Lung (tissue), 12 donors: ENCODE results near the gene ZDHHC22. TPM values are rescaled to one million over a fixed set of nuclear protein-coding genes. Genes with fewer than 3 reads are reported as not detected.

ENCODE experiments used
- ATAC-seq: fragments of 200-7000 bp; cut with Tn5 transposase; one replicate; pipeline ENCODE4 v1.9.1; 2020; ENCODE audit warnings: moderate number of reproducible peaks; ENCODE audit not compliant: insufficient read depth, low FRiP score
- DNase-seq, 3 donors: peaks; one replicate each; pipeline ENCODE4 v3.0.0-alpha.2; 2013 to 2017
- H3K27ac ChIP-seq, 2 donors: one replicate each; pipeline ENCODE4 v1.5.1; 2013; ENCODE audit warnings: mild to moderate bottlenecking in 2 of 2, moderate library complexity in 2 of 2, control low read depth in 1 of 2, inconsistent platforms in 1 of 2, low read depth in 1 of 2, low read length in 1 of 2
- H3K27me3 ChIP-seq, 3 donors: one replicate each; pipeline ENCODE4 v1.5.1; 2013; ENCODE audit warnings: low read length in 2 of 3; ENCODE audit not compliant: control insufficient read depth in 3 of 3, insufficient read depth in 3 of 3
- H3K36me3 ChIP-seq, 4 donors: one replicate each; pipeline ENCODE4 v1.5.1; 2013; ENCODE audit warnings: low read length in 4 of 4, mild to moderate bottlenecking in 1 of 4, moderate library complexity in 1 of 4; ENCODE audit not compliant: control insufficient read depth in 4 of 4, insufficient read depth in 4 of 4
- H3K4me1 ChIP-seq, 5 donors: one replicate each; pipeline ENCODE4 v1.5.1; 2013; ENCODE audit warnings: low read length in 5 of 5, mild to moderate bottlenecking in 2 of 5, moderate library complexity in 1 of 5; ENCODE audit not compliant: control insufficient read depth in 5 of 5, insufficient read depth in 5 of 5
- H3K4me3 ChIP-seq: one replicate; pipeline ENCODE4 v1.5.1; 2013; ENCODE audit warnings: mild to moderate bottlenecking, control low read depth, moderate library complexity
- H3K9ac ChIP-seq, 2 donors: one replicate each; pipeline ENCODE4 v1.5.1; 2013; ENCODE audit warnings: low read length in 2 of 2, control low read depth in 1 of 2; ENCODE audit not compliant: insufficient read depth in 1 of 2
- H3K9me3 ChIP-seq, 4 donors: one replicate each; pipeline ENCODE4 v1.5.1; 2013; ENCODE audit warnings: low read length in 3 of 4, mild to moderate bottlenecking in 1 of 4, moderate library complexity in 1 of 4; ENCODE audit not compliant: control insufficient read depth in 4 of 4, insufficient read depth in 3 of 4
- CTCF ChIP-seq: IDR thresholded peaks from 2 replicates; pipeline ENCODE4 v1.5.1; 2012; ENCODE audit warnings: mild to moderate bottlenecking; ENCODE audit errors: control extremely low read depth, extremely low read depth
- WGBS, 2 donors: extraction: QIAGEN DNeasy Blood & Tissue Kit; methylation state at CpG; one replicate each; pipeline ENCODE4 v1.1.7; 2013; 5-methylcytosine and 5-hydroxymethylcytosine counted together
- polyA plus RNA-seq, 2 donors: library from polyadenylated mRNA; stranded (reverse); fragments of 200-250 nt; gene quantifications; one replicate each; pipeline ENCODE4 v1.2.1, GENCODE V29; 2013
- total RNA-seq, 2 donors: library from RNA; depleted of rRNA in 1 of 2; stranded (reverse); fragments of >200 nt in 1 of 2; gene quantifications; one replicate each; pipeline ENCODE4 v1.2.1, GENCODE V29; 2014 to 2021
- donor health status: control.
- donor health status: control.
- donor health status: Bipolar disorder and iron deficiency.
- donor health status: healthy.
- donor health status: DM: yes; HTN: yes; CAD: no.

The ZDHHC22 gene
- total and polyA plus RNA-seq, 4 donors: 0.02 TPM; not detected in 3

- H3K9ac ChIP-seq: no peak overlapping the region
- H3K27me3 ChIP-seq: no peaks in the 10 kb centered on the region
- no peak overlapping the region for H3K4me3 ChIP-seq
- peak in 1 of 3 donors; percentile 35 for DNase-seq
- peaks cover 4 to 27% (median 11%) of the 10 kb centered on the region in 5 donors for H3K4me1 ChIP-seq
- no peak for ATAC-seq
- peaks cover 9 to 12% (median 11%) of the 10 kb centered on the region in 4 donors for H3K36me3 ChIP-seq
- WGBS, 2 donors: 66 to 90% methylated on average over 2 of the region's 2 CpGs
- TF ChIP-seq CTCF: no peak
- no peak overlapping the region for H3K27ac ChIP-seq
- H3K9me3 ChIP-seq: no peaks in the 10 kb centered on the region
Observed at GRCh38 chr14:77107228-77107627, 34.4 kb downstream of the ZDHHC22 start.

GRCh38 chr14:77106666-77107065 is 34.9 kb downstream of the ZDHHC22 start:
- Histone ChIP-seq H3K27ac (peak overlapping the region in 1 of 2 donors; percentile 43), H3K9me3 (no peaks in the 10 kb centered on the region), H3K4me3 (no peak overlapping the region), H3K9ac (no peak overlapping the region), H3K36me3 (peaks cover 7 to 10% (median 8%) of the 10 kb centered on the region in 4 donors), H3K4me1 (peaks cover 4 to 27% (median 7%) of the 10 kb centered on the region in 5 donors), H3K27me3 (no peaks in the 10 kb centered on the region)
- 80% methylated on average over 3 of the region's 3 CpGs for WGBS, 2 donors
- DNase-seq: no peak
- ATAC-seq: no peak
- no peak for TF ChIP-seq CTCF

- WGBS, 2 donors: 89 to 90% methylated on average over 6 of the region's 6 CpGs
- no peak for TF ChIP-seq CTCF
- H3K27me3 ChIP-seq: no peaks in the 10 kb centered on the region
- ATAC-seq: no peak
- peaks cover 4 to 9% (median 6%) of the 10 kb centered on the region in 4 donors for H3K36me3 ChIP-seq
- H3K4me3 ChIP-seq: no peak overlapping the region
- DNase-seq: no peak
- no peaks in the 10 kb centered on the region for H3K9me3 ChIP-seq
- H3K9ac ChIP-seq: no peak overlapping the region
- peaks cover 0 to 25% (median 5%) of the 10 kb centered on the region in 5 donors for H3K4me1 ChIP-seq
- H3K27ac ChIP-seq: peak overlapping the region in 1 of 2 donors; percentile 51
Observed at GRCh38 chr14:77105145-77105939, 36.2 kb downstream of the ZDHHC22 start.
